Activated T-cell treated with anti-CD3 and anti-CD28 coated beads for 1 hour (primary cell): ENCODE results near the gene FOXQ1.

Experiments
- DNase-seq: peaks from one replicate; pipeline ENCODE4 v3.0.0-alpha.2; 2020; ENCODE audit warnings: low read depth

FOXQ1 gene

DNA sequence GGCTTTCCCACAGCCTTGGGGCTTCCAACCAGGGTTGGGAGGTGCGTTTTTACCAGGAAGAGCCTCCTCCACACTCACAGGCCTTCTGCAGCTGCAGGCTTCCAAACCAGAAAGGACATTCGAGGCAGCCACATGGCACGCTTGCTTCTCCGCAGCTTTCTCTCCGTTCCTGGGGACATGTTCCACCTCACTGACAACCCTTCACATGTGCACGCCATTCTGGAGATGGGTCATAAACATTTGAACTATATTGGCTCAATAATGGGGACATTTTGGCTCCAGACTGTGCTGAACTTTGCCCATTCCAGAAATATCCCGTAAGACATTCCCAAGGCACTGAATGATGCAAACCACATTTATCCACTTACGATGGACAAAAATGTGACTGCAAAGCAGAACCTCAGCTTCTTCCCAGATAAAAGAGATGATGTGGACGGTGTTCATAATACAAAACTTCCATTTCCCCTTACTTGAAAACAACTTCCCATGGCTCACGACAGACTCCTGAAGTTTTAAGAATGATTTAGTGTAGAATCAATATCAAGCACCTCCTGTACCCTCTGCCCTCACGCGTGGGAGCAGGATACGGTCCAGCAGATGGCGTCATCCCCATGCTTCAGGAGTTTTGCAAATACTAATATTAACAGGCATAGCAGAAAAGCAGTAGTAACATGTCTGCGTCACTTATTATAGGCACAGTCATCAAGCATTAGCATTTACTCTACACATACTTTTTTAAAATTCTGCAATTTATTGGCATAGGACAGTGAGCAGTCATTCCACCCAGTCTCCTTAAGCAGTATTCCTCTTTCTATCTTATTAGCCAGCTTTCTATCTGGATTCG lies 52.1 kb downstream of the FOXQ1 start:
- DNase-seq: no peak
